Glomerular visceral epithelial cell (primary cell): ENCODE data around the gene SESN1.

Experiments used
- DNase-seq: peaks from one replicate; pipeline ENCODE4 v3.0.0-alpha.2; 2016; ENCODE audit errors: extremely low spot score

The SESN1 gene

DNA sequence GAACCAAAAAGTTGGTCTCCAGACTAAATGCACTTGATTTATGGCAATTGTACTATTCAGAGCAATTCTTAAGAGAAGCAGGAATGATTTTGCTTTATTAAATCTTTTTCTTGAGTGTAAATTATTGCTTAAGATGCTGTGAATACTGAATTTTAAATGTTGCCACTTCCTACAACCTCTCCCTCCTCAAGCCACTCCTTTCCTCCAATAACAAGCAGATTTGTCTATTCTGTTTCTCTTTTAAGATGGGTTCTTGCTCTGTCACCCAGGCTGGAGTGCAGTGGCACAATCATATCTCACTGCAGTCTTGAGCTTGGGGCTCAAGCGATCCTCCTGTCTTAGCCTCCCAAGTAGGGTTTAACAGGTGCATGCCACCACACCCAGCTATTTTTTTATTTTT lies 65.3 kb downstream of the SESN1 start:
- DNase-seq, result no peak

- no peak for DNase-seq
Measured at GRCh38 chr6:109028439-109028838, 66.2 kb downstream of the SESN1 start.

DNA sequence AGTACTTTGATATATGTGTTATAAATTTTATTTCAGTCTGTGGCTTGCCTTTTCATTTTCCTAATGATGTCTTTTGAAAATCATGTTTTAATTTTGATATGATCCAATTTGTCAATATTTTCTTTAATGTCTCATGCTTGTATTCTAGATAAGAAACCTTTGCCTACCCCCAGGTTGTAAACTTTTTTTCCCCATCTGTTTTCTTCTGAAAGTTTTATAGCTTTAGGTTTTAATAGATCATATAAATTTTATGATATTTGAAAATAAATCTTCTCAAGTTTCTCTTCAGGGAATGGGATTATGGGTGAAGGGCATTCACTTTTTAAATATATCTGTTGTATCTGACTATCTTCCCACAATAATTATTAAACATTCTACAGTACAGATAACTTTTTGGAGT lies 66.7 kb downstream of the SESN1 start:
- no peak for DNase-seq

DNA sequence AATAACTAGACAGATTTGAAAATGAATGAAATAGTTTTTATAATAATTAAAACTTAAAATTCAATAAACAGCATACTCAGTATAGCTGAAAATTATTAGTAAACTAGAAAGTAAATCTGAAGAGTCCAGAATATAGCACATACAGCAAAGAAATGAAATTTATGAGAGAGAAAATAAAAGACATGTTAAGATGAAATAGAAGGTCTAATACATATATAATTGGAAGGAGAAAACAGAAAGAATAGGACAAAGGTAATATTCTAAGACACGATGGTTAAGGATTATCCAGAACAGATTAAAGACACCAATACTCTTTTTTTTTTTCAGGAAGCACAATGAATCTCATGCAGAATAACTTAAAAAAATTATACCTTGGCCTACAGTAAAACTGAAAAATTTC lies 69.0 kb downstream of the SESN1 start:
- no peak for DNase-seq

DNA sequence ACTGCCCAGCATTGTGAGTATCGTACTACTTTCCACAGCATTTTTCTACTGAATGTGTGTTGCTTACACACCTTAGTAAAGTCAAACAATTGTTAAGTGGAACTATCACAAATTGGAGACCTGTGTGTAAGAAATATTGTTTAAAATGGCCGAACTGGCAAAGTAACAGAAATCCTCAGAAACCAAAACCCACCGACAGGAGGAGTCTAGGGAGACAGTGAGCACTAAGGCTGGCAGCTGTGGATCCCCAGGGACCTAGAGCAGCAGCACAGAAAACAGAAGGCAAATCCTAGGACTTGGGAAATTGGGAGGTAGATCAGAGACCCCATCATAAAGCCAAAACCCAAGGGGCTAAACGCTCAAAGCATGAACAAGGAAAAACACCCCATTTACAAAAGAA lies 69.9 kb downstream of the SESN1 start:
- DNase-seq, result no peak

DNA sequence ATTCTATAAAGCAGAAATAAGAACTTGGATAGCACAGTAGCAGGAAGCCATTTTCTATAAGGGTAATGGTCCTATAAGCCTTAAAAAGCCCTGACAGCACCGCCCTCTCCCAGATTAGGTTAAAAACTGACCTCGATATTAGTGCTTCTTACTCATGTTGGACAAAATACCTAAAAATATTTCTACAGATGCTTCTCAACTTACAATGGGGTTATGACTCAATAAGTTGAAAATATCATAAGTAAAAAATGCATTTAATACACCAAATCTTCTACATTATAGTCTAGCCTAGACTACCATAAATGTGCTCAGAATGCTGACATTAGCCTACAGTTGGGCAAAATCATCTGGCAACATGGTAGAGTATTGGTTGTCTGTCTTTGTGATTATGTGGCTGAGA lies 70.3 kb downstream of the SESN1 start:
- no peak for DNase-seq

DNA sequence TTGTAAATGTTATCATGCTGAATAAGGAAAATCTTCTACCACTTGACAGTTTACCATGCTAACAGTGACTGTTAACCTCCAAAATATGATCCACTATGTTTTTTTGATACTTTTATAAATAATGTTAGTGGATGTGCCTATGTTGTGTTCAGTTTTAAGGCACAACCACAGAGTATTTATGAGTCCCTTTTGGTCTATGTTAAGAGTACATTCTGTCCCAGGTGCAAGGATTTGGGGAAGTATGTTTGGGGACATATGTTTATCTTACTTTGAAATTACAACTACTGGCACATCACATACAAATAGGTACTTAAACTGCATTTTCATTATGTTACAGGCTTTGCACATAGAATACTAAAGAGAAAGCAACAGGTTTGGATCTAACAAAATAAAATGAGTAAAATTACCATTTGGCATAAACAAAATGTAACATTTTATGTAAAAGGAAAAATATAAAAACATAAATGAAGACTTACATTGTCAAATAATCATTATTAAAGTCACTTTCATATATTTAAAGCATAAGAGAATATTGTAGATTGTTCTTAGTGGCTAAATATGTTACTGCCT lies 71.2 kb downstream of the SESN1 start:
- DNase-seq, result no peak

DNA sequence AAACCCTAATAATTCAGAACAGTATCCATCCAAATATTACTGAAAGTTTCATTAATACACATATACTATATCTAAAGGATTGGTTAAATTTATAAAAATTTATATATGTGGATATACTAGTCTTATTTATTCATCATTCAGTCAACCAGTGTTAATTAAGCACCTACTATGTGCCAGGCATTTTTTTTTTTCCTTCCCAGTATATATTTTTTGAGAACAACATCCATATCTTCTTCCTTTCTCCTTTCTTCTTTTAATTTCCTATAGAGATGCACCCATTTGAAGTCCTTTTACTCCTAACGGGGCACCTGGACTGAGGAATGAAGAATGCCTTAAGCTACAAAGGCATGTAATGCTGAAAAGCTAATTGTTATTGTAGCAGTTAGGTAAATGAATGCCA lies 72.8 kb downstream of the SESN1 start:
- no peak for DNase-seq

- no peak for DNase-seq
Measured at GRCh38 chr6:109019911-109020310, 74.7 kb downstream of the SESN1 start.

- DNase-seq, result no peak
Measured at GRCh38 chr6:109015176-109015575, 79.5 kb downstream of the SESN1 start.

DNA sequence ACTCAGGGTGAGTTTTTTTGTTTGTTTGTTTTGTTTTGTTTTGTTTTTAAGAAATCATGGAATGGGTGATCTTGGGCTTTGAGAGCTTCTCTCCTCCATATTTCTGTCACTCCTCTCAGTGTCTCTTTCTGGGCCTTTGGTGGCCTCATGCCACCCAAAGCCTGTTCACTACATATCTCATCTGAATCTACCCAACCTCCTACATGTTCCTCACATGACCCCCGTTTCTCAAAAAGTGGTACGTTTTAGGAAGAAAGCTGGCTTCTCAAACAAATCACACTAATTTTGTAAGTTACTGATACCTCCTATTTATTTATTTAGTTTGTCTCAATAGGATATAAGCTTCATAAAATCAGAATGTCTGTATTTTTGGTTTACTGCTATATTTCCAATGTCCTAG lies 80.0 kb downstream of the SESN1 start:
- no peak for DNase-seq

DNA sequence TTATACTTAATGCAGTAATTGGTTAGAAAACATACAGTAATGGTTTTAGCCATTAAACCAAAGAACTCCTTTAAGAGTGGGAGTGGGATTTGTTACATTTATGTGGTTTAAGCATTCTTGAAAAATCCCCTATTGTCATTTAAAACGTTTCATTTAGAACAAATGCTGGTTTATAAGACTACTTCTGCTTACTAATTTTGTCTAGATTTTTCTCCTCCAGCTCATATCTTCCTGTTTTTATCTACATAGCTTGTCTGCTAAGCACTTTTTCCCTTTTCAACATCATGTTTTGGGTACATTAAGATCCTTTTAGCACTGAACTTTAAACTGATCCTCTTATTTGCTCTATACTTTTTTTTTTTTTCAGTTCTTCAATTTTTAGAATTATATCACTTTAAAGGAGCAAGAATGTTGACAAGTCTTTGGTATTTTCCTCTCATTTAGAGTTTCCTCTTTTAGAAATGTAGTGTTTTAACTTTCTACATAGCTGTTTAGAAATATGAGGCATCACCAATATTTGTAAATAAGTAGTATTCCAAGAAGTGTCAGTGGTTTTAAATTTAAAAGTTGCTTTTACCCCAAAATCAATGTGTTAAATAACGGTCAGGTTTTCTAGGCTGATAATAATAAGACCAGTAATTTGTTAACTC lies 80.9 kb downstream of the SESN1 start:
- no peak for DNase-seq

- DNase-seq, result no peak
Measured at GRCh38 chr6:109010705-109011102, 83.9 kb downstream of the SESN1 start.

DNA sequence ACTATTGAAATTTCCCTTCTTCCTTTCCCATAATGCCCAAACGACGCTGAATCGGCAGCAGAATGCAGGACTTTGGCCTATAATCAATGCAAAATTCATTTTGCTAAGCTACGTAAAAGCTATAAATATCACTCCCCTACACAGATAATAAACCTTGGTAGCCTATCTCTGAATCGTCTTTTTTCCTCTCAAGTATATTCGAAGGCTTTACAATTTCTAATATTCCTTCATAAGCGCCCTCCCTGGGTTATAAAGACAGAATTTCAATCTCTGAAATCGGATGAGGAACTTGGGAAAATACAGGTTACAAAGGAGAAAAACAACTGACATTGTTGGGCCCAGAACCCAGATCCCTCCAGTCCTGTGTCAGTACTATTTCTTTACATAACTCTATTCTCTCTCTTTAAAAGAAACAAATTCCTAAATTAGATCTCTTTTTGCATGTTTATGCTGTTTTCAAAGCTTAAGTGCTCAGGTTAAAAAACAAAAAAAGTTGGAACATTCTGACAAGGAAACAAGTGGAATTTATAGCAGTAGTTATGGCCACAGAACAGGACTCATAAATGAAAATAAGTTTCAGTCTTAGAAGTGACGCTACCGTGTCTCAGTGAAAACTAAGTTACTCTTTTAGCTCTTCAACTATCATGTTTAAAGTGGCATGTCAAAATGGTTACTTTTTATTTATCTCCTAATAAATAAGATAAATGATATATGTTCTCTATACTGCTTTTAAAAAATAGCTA lies 84.5 kb downstream of the SESN1 start:
- no peak for DNase-seq

- DNase-seq, result peak; percentile 89
Measured at GRCh38 chr6:109009236-109009961, 85.2 kb downstream of the SESN1 start.

DNA sequence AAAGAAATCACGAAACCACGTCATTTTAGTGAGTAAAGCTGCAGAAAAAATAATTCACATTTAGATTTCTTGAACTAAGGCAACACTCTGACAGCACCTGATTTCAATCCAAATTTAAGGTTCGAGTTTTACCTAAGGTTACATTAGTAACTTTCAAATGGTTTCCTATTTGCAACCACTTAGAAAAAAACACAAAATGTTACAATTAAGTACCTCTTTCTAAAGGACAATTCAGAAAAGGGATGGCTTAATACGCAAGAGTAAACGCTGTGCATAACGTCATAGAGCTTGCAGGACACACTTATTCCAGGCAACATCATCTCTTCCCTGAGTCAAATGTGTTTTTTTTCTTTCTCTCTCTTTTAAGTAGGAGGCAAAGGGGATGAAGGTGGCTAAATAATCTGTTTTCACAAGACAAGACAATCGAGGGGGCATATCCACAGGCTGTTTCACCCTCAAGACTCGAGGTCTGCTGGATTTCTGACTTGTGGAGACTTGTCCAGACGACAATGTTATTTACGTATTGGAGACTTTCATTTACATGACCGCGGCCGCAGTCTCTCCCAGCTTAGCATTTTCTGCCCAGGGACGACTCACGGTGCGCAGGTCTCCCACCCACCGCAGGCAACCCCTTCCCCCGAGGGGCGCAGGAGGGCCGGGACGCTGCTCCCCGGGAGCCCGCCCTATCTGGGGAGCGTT lies 86.0 kb downstream of the SESN1 start:
- peak; percentile 42 for DNase-seq

DNA sequence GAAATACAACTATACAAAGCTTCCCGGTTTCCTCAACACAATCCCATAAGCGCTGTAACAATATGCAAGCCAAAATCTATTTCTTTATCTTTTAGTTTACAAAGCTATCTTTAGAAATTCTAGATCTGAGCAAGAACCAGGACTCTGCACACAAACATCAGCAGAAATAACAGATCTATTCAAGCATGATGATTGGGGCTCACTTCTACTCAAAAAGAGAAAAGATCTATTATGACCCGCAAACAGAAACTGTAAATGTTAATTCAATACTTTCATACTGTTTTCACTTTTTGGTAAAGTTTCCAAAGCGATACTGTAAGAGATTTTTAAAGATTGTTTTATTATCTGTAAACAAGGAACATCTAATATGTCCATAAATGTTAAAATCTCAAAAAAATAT lies 86.6 kb downstream of the SESN1 start:
- no peak for DNase-seq

DNA sequence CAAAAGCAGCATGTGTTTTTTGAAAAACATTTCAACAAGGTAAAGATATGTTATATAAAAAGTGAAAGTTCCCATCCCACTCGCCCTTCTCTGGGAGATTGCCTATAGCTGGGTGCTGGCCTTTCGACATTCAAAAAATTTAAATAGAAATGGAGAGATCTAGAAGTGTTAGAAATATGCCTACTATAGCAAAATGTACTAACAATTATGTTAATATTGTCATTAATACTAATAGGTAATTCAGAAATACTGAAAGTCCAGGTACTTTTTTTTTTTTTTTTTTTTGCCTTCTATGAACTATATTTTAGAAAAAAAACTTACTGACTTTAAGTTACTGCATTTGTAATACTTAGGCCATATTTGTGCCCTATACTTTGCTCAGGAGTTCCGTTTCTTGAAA lies 87.1 kb downstream of the SESN1 start:
- no peak for DNase-seq

DNA sequence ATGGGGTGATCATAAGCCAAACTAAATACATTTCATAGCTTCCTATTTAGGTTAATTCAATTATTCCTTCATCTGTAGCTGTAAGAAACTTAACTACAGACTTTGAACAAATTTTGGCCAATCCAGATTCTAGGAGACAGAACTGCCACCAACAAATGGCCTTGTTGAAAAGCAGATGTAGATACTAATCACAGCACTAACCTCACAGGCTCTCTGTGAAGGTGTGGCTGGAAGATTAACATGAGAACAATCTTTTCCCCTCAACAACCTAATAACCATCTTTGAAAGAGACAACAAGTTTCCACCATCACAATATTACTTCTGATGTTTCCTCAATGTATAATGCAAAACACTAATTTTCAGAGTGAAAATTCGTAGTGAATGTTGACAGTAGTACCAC lies 87.8 kb downstream of the SESN1 start:
- DNase-seq, result no peak

DNA sequence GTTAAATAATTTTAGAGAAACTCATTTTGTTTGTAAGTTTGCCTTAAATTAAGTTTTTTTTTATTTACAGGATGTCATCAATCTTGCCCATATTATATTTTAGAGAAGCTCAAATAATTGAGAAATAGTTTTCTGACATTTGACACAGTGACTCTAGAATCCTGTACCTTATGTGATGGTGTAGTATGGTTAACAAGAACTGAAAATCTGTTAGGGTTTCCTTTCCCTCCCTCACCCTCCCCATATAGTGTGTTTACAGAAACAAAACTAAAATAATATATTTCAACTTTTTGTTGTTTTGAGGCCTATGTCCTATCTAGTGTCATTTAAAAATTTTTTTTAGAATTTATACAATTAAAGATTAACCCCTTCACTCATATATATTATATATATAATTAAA lies 91.8 kb downstream of the SESN1 start:
- no peak for DNase-seq

GRCh38 chr6:109002051-109002697 lies 92.5 kb downstream of the SESN1 start:
- DNase-seq, result no peak
